IMR-90 (cell line): Measurements from ENCODE around the gene ZMIZ2. TPM values are rescaled to one million over a fixed set of nuclear protein-coding genes. Genes with fewer than 3 reads are reported as not detected.

Experiments
- ATAC-seq: fragments of 200-7000 bp; cut with Tn5 transposase; 2 replicates; pipeline ENCODE4 v1.9.1; 2020; ENCODE audit warnings: low read depth, mild to moderate bottlenecking, moderate library complexity
- BruUV-seq: library from RNA; stranded (reverse); fragments of 400-500 nt; replicated peaks from 2 replicates; lab custom pipeline; 2021; lab: Mats Ljungman, UMichigan
- CTCF ChIA-PET: fragments of 300-600 bp; formaldehyde crosslinking; extraction: SDS; loops from one replicate; lab custom pipeline; 2021; ENCODE audit warnings: antibody characterized with exemption; lab: Yijun Ruan, JAX
- POLR2A ChIA-PET: fragments of 300-600 bp; sonication (Branson Sonifier 250); formaldehyde crosslinking; loops from one replicate; lab custom pipeline; 2022; ENCODE audit warnings: antibody characterized with exemption; ENCODE audit not compliant: unreplicated experiment; lab: Charles Lee
- DNase-seq: peaks from one replicate; pipeline ENCODE4 v3.0.0; 2013
- H2AFZ ChIP-seq: replicated peaks from 2 replicates; pipeline ENCODE3; 2013; ENCODE audit warnings: low read length, mild to moderate bottlenecking; ENCODE audit not compliant: poor library complexity
- H2AK5ac ChIP-seq: 2 replicates; pipeline ENCODE4 v1.6.1; 2013; ENCODE audit warnings: low read depth, low read length, inconsistent platforms
- H2AK9ac ChIP-seq: replicated peaks from 2 replicates; pipeline ENCODE3; 2013; ENCODE audit warnings: mild to moderate bottlenecking, low read depth, low read length, moderate library complexity; ENCODE audit not compliant: poor library complexity
- H2BK120ac ChIP-seq: 2 replicates; pipeline ENCODE4 v1.6.1; 2013; ENCODE audit warnings: low read depth, low read length, inconsistent platforms
- H2BK15ac ChIP-seq: 3 replicates; pipeline ENCODE4 v1.6.1; 2013; ENCODE audit warnings: low read depth, low read length, inconsistent platforms
- H2BK20ac ChIP-seq: 2 replicates; pipeline ENCODE4 v1.6.1; 2013; ENCODE audit warnings: low read depth, mild to moderate bottlenecking, inconsistent platforms, low read length, moderate library complexity
- H2BK5ac ChIP-seq: 2 replicates; pipeline ENCODE4 v1.6.1; 2013; ENCODE audit warnings: mild to moderate bottlenecking, low read depth, low read length, inconsistent platforms; ENCODE audit not compliant: poor library complexity, severe bottlenecking
- H3K14ac ChIP-seq: replicated peaks from 2 replicates; pipeline ENCODE4 v1.6.1; 2013; ENCODE audit warnings: low read depth, low read length, inconsistent platforms
- H3K18ac ChIP-seq: 2 replicates; pipeline ENCODE4 v1.6.1; 2013; ENCODE audit warnings: low read depth, low read length, control low read depth
- H3K23ac ChIP-seq: 2 replicates; pipeline ENCODE4 v1.6.1; 2013; ENCODE audit warnings: low read depth, low read length, inconsistent platforms
- H3K27ac ChIP-seq: 2 replicates; pipeline ENCODE4 v1.5.1; 2013; ENCODE audit warnings: mild to moderate bottlenecking, control low read depth, low read length; ENCODE audit not compliant: insufficient read depth
- H3K27me3 ChIP-seq: 2 replicates; pipeline ENCODE4 v1.6.1; 2013; ENCODE audit warnings: low read length; ENCODE audit not compliant: control insufficient read depth, insufficient read depth
- H3K36me3 ChIP-seq: 2 replicates; pipeline ENCODE4 v1.6.1; 2013; ENCODE audit warnings: low read length, mixed read lengths; ENCODE audit not compliant: control insufficient read depth, insufficient read depth
- H3K4ac ChIP-seq: 2 replicates; pipeline ENCODE4 v1.6.1; 2013; ENCODE audit warnings: low read depth, low read length, inconsistent platforms
- H3K4me1 ChIP-seq: 2 replicates; pipeline ENCODE4 v1.6.1; 2013; ENCODE audit warnings: low read length, mixed read lengths; ENCODE audit not compliant: control insufficient read depth, insufficient read depth
- H3K4me2 ChIP-seq: 2 replicates; pipeline ENCODE4 v1.6.1; 2013; ENCODE audit warnings: low read depth, mild to moderate bottlenecking, control low read depth, low read length, moderate library complexity
- H3K4me3 ChIP-seq: 2 replicates; pipeline ENCODE4 v1.5.1; 2013; ENCODE audit warnings: low read depth, mild to moderate bottlenecking, control low read depth, low read length, moderate library complexity; ENCODE audit not compliant: insufficient read depth
- H3K56ac ChIP-seq: 2 replicates; pipeline ENCODE4 v1.6.1; 2013; ENCODE audit warnings: low read length, inconsistent platforms; ENCODE audit not compliant: insufficient read depth; ENCODE audit errors: extremely low read depth
- H3K79me1 ChIP-seq, 2 experiments: 2 replicates each; pipeline ENCODE4 v1.6.1; 2013; ENCODE audit warnings: low read length in 2 of 2, inconsistent platforms in 1 of 2, low read depth in 1 of 2
- H3K9ac ChIP-seq: 2 replicates; pipeline ENCODE4 v1.6.1; 2013; ENCODE audit warnings: low read depth, low read length, control low read depth
- H3K9me1 ChIP-seq: 2 replicates; pipeline ENCODE4 v1.6.1; 2013; ENCODE audit warnings: low read length, inconsistent platforms; ENCODE audit not compliant: insufficient read depth
- H3K9me3 ChIP-seq: 2 replicates; pipeline ENCODE4 v1.6.1; 2013; ENCODE audit warnings: low read length; ENCODE audit not compliant: control insufficient read depth, insufficient read depth
- H4K20me1 ChIP-seq: 2 replicates; pipeline ENCODE4 v1.6.1; 2013; ENCODE audit warnings: low read length, inconsistent platforms; ENCODE audit not compliant: insufficient read depth
- H4K5ac ChIP-seq: 2 replicates; pipeline ENCODE4 v1.6.1; 2013; ENCODE audit warnings: mild to moderate bottlenecking, low read depth, low read length, control low read depth
- H4K8ac ChIP-seq, 2 experiments: 2 replicates each; pipeline ENCODE4 v1.6.1; 2013; ENCODE audit warnings: low read depth in 2 of 2, low read length in 2 of 2, control low read depth in 1 of 2, inconsistent platforms in 1 of 2
- H4K91ac ChIP-seq: 2 replicates; pipeline ENCODE4 v1.6.1; 2013; ENCODE audit warnings: low read depth, low read length, inconsistent platforms; ENCODE audit not compliant: insufficient read depth
- BHLHE40 ChIP-seq: fragments of 150-350 bp; IDR thresholded peaks from 2 replicates; pipeline ENCODE4 v1.6.1; 2016; ENCODE audit warnings: mild to moderate bottlenecking, low read depth, low read length
- CEBPB ChIP-seq: IDR thresholded peaks from 2 replicates; pipeline ENCODE4 v1.6.1; 2012; ENCODE audit warnings: low read depth, low read length, improper control_type of control experiment
- CHD1 ChIP-seq: IDR thresholded peaks from 2 replicates; pipeline ENCODE4 v1.6.1; 2012; ENCODE audit warnings: low read depth, low read length, improper control_type of control experiment
- CTCF ChIP-seq: conservative IDR thresholded peaks from 2 replicates; pipeline ENCODE4 v1.5.1; 2012; ENCODE audit warnings: mild to moderate bottlenecking, low read depth, low read length, improper control_type of control experiment
- FOS ChIP-seq: fragments of 150-350 bp; IDR thresholded peaks from 2 replicates; pipeline ENCODE4 v1.6.1; 2016; ENCODE audit warnings: low read depth, low read length
- MAFK ChIP-seq: IDR thresholded peaks from 2 replicates; pipeline ENCODE4 v1.6.1; 2012; ENCODE audit warnings: low read depth, low read length, improper control_type of control experiment
- MAZ ChIP-seq: IDR thresholded peaks from 2 replicates; pipeline ENCODE4 v1.6.1; 2012; ENCODE audit warnings: low read depth, mild to moderate bottlenecking, low read length, improper control_type of control experiment, moderate library complexity, borderline replicate concordance
- MXI1 ChIP-seq: IDR thresholded peaks from 2 replicates; pipeline ENCODE4 v1.6.1; 2012; ENCODE audit warnings: low read depth, mild to moderate bottlenecking, low read length, moderate library complexity, borderline replicate concordance
- NFE2L2 ChIP-seq: fragments of 150-350 bp; IDR thresholded peaks from 2 replicates; pipeline ENCODE4 v1.6.1; 2016; ENCODE audit warnings: low read depth, mild to moderate bottlenecking, low read length
- POLR2A ChIP-seq: IDR thresholded peaks from 2 replicates; pipeline ENCODE4 v1.6.1; 2012; ENCODE audit warnings: mild to moderate bottlenecking, low read depth, low read length
- RAD21 ChIP-seq: IDR thresholded peaks from 2 replicates; pipeline ENCODE4 v1.6.1; 2012; ENCODE audit warnings: low read length, improper control_type of control experiment
- RCOR1 ChIP-seq: IDR thresholded peaks from 2 replicates; pipeline ENCODE4 v1.6.1; 2012; ENCODE audit warnings: mild to moderate bottlenecking, low read length, improper control_type of control experiment; ENCODE audit not compliant: insufficient replicate concordance
- RFX5 ChIP-seq: IDR thresholded peaks from 2 replicates; pipeline ENCODE4 v1.8.0; 2012; ENCODE audit warnings: low read depth, mild to moderate bottlenecking, low read length, moderate library complexity
- SMC3 ChIP-seq: fragments of 150-350 bp; IDR thresholded peaks from 2 replicates; pipeline ENCODE4 v1.6.1; 2016; ENCODE audit warnings: low read depth, mild to moderate bottlenecking, antibody characterized with exemption, low read length, moderate library complexity
- USF2 ChIP-seq: fragments of 150-350 bp; IDR thresholded peaks from 2 replicates; pipeline ENCODE4 v1.6.1; 2017; ENCODE audit warnings: mild to moderate bottlenecking, antibody characterized with exemption, low read length, low read depth
- whole genome bisulfite sequencing, 2 experiments: methylation state at CpG; one replicate each; pipeline versions ENCODE4 v1.1.5 to v1.1.7; 2013; ENCODE audit warnings: missing lambda C conversion rate in 2 of 2; ENCODE audit not compliant: insufficient read length in 1 of 2; ENCODE audit errors: extremely low coverage in 2 of 2; 5-methylcytosine and 5-hydroxymethylcytosine counted together
- dilution Hi-C: fragments of 300-500 bp; cut with HindIII; formaldehyde crosslinking; loops from one replicate; pipeline ENCODE4 v1.14.3; 2018; ENCODE audit warnings: low sequenced_read_pairs; ENCODE audit not compliant: unreplicated experiment
- in situ Hi-C: fragments of 300-500 bp; cut with MboI; formaldehyde crosslinking; loops from 3 replicates; pipeline ENCODE4 v1.14.3; 2019; ENCODE audit warnings: low sequenced_read_pairs, inconsistent platforms, mixed read lengths
- intact Hi-C: fragments of 100-400 bp; cut with micrococcal nuclease; formaldehyde crosslinking; loops from 2 replicates; pipeline ENCODE4 v1.10.0; 2022
- polyA plus RNA-seq, 3 experiments: library from polyadenylated mRNA; depleted of rRNA; stranded (reverse); fragments of >200 nt; gene quantifications; 2 replicates each; pipeline ENCODE4 v1.2.3, GENCODE V29; 2012; ENCODE audit warnings: low replicate concordance in 1 of 3
- total RNA-seq: library from RNA; depleted of rRNA; stranded (reverse); fragments of >200 nt; gene quantifications from 2 replicates; pipeline ENCODE4 v1.2.3, GENCODE V29; 2012

The ZMIZ2 gene
- total and polyA plus RNA-seq, 2 of the 4 experiments (the other 2 are of a cell fraction): 3.0 to 24.0 TPM

- H4K5ac ChIP-seq: no peak overlapping the region
- CTCF ChIA-PET: no interaction called here
- no peaks in the 10 kb centered on the region for H3K4me1 ChIP-seq
- DNase-seq (no peak), ATAC-seq (no peak)
- no peaks in the 10 kb centered on the region for H3K9me3 ChIP-seq
- in situ Hi-C loops (no loop called here), dilution Hi-C loops (no loop called here), intact Hi-C loops (no loop called here)
- no peak overlapping the region for H3K4ac ChIP-seq
- no peak overlapping the region for H4K8ac ChIP-seq
- H2BK120ac ChIP-seq: no peak overlapping the region
- no peaks in the 10 kb centered on the region for H4K20me1 ChIP-seq
- H3K9me1 ChIP-seq: peaks cover 4% of the 10 kb centered on the region; the same call in 1 of the 2 replicates
- no CpG with 5 or more reads among the region's 3 CpGs for WGBS, 2 experiments
- H2BK5ac ChIP-seq: no peak overlapping the region
- H3K4me3 ChIP-seq: no peak overlapping the region
- H2BK15ac ChIP-seq: no peak overlapping the region
- POLR2A ChIA-PET: no interaction called here
- TF ChIP-seq POLR2A (no peak), CHD1 (no peak), FOS (no peak), MAFK (no peak), USF2 (no peak), RAD21 (no peak), RFX5 (no peak), SMC3 (no peak), CEBPB (no peak), BHLHE40 (no peak), NFE2L2 (no peak), CTCF (no peak), MAZ (no peak), MXI1 (no peak), RCOR1 (no peak)
- no peak overlapping the region for H3K27ac ChIP-seq
- H3K14ac ChIP-seq: no peak overlapping the region
- BruUV-seq: no TSS peak
- no peak overlapping the region for H2BK20ac ChIP-seq
- no peak overlapping the region for H3K23ac ChIP-seq
- H3K4me2 ChIP-seq: no peak overlapping the region
- H3K79me1 ChIP-seq: no peaks in the 10 kb centered on the region
- H3K18ac ChIP-seq: no peak overlapping the region
- no peak overlapping the region for H3K9ac ChIP-seq
- no peak overlapping the region for H2AFZ ChIP-seq
- peaks cover 33% of the 10 kb centered on the region for H3K36me3 ChIP-seq
- no peak overlapping the region for H3K56ac ChIP-seq
- H2AK5ac ChIP-seq: no peak overlapping the region
- no peak overlapping the region for H4K91ac ChIP-seq
- H3K27me3 ChIP-seq: no peaks in the 10 kb centered on the region
- H2AK9ac ChIP-seq: no peak overlapping the region
Observed at GRCh38 chr7:44705434-44705833, 43.2 kb upstream of the ZMIZ2 start.
